ENCODE data around the gene ARL16.

- TF ChIP-seq, protein P1, sequence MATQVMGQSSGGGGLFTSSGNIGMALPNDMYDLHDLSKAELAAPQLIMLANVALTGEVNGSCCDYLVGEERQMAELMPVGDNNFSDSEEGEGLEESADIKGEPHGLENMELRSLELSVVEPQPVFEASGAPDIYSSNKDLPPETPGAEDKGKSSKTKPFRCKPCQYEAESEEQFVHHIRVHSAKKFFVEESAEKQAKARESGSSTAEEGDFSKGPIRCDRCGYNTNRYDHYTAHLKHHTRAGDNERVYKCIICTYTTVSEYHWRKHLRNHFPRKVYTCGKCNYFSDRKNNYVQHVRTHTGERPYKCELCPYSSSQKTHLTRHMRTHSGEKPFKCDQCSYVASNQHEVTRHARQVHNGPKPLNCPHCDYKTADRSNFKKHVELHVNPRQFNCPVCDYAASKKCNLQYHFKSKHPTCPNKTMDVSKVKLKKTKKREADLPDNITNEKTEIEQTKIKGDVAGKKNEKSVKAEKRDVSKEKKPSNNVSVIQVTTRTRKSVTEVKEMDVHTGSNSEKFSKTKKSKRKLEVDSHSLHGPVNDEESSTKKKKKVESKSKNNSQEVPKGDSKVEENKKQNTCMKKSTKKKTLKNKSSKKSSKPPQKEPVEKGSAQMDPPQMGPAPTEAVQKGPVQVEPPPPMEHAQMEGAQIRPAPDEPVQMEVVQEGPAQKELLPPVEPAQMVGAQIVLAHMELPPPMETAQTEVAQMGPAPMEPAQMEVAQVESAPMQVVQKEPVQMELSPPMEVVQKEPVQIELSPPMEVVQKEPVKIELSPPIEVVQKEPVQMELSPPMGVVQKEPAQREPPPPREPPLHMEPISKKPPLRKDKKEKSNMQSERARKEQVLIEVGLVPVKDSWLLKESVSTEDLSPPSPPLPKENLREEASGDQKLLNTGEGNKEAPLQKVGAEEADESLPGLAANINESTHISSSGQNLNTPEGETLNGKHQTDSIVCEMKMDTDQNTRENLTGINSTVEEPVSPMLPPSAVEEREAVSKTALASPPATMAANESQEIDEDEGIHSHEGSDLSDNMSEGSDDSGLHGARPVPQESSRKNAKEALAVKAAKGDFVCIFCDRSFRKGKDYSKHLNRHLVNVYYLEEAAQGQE (IDR thresholded peaks at IDR 0.05; ENCODE audit: low read depth), result no peak
- TF ChIP-seq CTCF (IDR thresholded peaks at IDR 0.05 in 2 of 3, conservative IDR thresholded peaks at IDR 0.05 in 1 of 3; ENCODE audit: borderline replicate concordance in 1 of 3, insufficient read depth in 1 of 3, low read depth in 2 of 3, low read length in 2 of 3) (no peak), POLR2A (IDR thresholded peaks at IDR 0.05; ENCODE audit: borderline replicate concordance, extremely low read depth, insufficient read depth, insufficient read length) (no peak)
These were observed 10.6 kb downstream of the ARL16 start for GRCh38 chr17:81672954-81673353.
